NCI-H524 treated with DMSO at 0.1 percent for 48 hours (cell line): Measurements from ENCODE around the gene CYP27B1.
A peak's percentile ranks its signal among the peaks of the same experiment; 100 is the strongest.

ENCODE experiments used
- DNase-seq: peaks from one replicate; lab custom pipeline; 2025; lab: John Stamatoyannopoulos, UW

The CYP27B1 gene

GRCh38 chr12:57765698-57766463 lies 997 bp downstream of the CYP27B1 start:
- no peak for DNase-seq

DNA sequence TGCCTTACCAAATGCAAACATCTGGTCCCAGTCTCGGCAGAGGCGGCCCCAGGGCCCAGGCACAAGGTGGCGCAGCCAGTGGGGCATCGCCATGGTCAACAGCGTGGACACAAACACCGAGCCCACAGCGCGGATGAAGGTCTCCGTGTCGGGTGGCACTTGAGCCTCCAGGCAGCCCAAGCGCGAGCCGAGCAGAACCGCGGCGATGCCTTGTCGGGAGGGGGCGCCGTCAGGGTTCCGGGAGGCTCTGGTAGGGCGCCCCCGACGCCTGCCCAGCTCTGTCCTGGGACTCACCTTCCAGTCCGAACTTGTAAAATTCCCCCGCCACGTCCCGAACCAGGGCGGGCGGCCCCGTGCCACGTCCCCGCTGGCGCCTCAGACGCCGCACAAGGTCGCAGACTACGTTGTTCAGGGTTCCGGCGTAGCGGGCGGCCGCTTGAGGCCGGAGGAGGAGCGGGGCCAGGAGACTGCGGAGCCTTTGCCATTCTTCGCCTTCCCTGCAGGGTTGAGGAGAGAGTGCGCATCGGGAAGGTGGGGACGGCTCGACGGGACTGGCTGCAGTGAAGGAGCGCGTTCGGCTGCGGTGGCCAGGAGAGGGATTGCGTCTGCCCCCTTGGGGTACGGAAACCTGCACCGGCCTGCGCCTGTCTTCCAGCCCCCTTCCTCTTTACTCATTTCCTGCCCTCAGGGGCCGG lies 1.7 kb downstream of the CYP27B1 start:
- DNase-seq: no peak

- DNase-seq: no peak
Measured at GRCh38 chr12:57764662-57765002, 2.2 kb downstream of the CYP27B1 start.

DNA sequence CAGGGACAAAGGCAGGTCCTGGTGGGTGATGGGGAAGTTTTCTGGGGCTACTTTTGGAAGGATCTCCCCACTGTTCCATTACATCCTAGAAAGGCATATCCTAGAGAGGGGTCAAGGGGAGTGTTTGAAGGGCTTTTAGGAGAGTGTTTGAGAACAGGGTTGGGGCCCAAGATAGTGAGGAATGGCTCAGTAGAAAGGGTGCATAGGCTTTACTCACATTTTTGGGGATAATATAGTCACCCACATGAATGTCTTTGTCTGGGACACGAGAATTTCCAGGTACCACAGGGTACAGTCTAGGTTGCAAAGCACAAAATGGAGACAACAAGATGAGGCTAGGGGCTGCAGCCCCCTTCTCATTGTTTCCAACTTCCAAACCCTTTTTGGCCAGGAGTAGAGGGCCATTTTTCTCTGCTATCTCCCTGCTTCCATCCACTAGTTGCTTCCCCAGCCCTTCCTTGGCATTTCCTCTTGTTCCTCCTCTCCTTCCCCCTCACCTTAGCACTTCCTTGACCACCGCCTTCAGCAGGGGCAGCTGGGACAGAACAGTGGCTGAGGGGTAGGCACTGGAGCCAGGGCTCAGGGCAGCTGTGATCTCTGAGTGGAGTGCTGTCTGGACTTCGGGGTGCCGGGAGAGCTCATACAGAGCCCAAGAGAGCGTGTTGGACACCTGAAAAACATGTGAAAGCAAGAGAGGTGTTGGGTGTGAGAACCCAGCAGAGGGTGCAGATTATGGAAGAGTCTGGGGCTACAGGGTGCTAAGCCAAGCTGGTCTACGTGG lies 2.8 kb downstream of the CYP27B1 start:
- no peak for DNase-seq

DNA sequence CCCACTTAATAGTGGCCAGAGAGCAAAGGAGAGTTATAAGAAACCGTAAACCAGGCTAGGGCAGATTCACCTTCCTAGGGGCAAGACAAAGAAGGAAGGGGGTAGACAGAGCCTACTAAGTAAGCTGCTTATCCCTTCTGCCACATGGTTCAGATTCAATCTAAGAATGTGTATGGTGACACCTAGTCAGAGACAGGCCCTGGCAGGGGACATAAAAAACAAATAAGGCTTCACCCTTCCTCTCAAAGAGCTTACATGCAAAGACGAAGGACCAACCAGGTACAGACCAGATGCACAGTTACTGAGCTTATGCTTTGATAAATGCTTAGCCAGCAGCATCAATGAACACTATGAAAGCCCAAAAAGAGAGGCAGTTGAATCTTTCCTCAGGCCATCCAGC lies 4.4 kb downstream of the CYP27B1 start:
- DNase-seq: no peak

GRCh38 chr12:57761391-57761998 lies 5.4 kb downstream of the CYP27B1 start:
- DNase-seq: no peak

GRCh38 chr12:57760347-57760982 lies 6.4 kb downstream of the CYP27B1 start:
- no peak for DNase-seq

GRCh38 chr12:57759360-57759980 lies 7.4 kb downstream of the CYP27B1 start:
- no peak for DNase-seq

DNA sequence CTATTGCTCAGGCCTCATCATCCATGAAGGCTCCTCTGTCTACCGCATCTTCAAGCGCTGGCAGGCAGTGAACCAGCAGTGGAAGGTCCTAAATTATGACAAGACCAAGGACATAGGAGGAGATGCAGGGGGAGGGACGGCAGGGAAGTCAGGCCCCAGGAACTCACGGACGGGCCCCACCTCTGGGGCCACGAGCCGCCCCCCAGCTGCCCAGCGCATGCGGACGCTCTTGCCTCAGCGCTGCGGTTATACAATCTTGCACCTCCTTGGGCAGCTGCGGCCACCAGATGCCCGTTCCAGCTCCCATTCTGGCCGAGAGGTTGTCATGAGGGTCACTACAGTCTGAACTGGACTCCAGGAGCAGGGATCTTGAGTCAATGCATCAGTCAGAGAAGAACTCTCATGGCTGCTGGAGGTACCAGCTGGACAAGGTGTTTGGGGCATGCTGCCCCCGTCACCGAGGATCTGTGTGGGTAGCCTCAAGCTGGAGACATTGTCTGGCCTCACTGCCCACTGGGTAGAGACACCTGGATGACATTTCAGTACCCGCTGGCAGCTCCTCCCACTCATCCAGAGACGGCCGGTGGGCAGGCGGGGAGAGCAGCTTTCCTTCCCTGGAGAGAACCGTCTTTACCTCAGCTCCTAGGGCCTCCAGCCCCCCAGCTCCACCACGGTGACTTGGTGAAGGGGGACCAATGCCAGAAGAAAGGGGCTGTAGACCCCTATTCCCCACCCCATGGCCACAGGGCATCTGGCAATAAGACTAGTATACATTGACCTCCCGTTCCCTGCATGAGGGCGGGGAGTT lies 8.1 kb downstream of the CYP27B1 start:
- DNase-seq: no peak

- DNase-seq: no peak
Measured at GRCh38 chr12:57757771-57758170, 9.1 kb downstream of the CYP27B1 start.

GRCh38 chr12:57756406-57757341 lies 10.2 kb downstream of the CYP27B1 start:
- no peak for DNase-seq

- DNase-seq: no peak
Measured at GRCh38 chr12:57755454-57756372, 11.2 kb downstream of the CYP27B1 start.

- DNase-seq: no peak
Measured at GRCh38 chr12:57755194-57755453, 11.8 kb downstream of the CYP27B1 start.

DNA sequence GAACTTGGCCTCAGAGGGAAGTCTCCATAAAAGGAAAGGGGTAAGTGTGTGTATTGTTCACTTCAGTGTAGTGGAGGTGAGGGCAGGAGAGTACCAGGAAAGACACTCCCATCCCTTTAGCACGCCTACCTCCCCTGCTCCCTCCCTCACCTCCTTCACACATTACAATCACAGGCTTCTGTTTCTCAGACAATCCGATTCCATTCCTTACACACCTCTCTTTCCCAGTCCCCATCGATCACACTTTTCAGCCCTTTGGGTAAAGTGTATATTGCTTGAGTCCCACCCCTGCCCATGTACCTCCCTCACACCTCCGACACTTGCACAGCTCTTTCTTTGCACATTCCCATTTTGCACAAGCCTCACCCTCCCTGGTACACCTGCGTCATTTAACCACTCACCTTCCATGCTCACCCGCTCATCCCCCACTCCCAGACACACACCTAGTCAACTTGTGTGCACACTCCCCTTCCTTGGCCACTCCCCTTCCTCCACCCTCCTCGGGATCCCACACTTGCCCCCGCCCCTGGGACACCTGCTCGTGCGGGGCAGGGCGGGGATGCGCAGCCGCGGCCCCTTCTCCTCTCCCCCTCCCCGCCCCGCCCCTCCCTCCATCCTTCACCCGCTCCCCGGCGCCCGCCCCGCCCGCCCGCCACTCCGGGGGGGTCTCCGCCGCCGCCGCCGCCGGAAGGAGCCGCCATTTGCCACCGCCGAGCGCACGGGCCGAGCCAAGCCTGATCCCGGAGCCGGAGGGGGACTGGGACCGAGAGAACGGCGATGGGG lies 12.3 kb downstream of the CYP27B1 start, which contains the start of gene MARCHF9:
TSS of gene MARCHF9 (plus strand) at position 693 of the 783 bp plus-strand sequence. CDS start 426 bp downstream, outside the sequence.
- DNase-seq: peak; percentile 24

GRCh38 chr12:57753756-57754337 lies 13.0 kb downstream of the CYP27B1 start:
- DNase-seq: no peak

DNA sequence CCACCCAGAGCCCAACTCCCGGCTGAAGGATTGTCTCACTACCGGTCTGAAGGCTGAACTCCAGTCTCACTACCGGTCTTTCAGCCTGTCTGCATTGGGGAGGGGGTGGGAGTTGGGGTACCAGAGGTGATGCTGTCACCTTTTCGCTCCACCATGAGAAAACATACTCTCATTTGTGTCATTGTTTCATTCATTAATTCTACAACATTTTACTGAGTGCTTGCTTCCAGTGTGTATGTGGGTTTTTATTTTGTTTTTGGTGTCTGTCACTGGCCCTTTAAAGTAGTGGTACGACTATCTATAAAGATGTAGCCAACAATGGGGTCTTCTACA lies 14.2 kb downstream of the CYP27B1 start:
- DNase-seq: no peak
